SK-N-SH (cell line): ENCODE measurements around the gene KLHL41. TPM values are rescaled to one million over a fixed set of nuclear protein-coding genes. Genes with fewer than 3 reads are reported as not detected.

Experiments used
- polyA plus RNA-seq, 3 experiments: library from polyadenylated mRNA; depleted of rRNA; stranded (reverse); fragments of >200 nt; gene quantifications; 2 replicates each; pipeline ENCODE4 v1.2.3, GENCODE V29; 2012

Gene KLHL41
- polyA plus RNA-seq, 1 of the 3 experiments (the other 2 are of a cell fraction): 0.26 TPM

Other genes starting within 250 kb of the KLHL41 start
- gene LRP2, start 147.2 kb upstream of the KLHL41 start, polyA plus RNA-seq (2012; rRNA removed): not detected in 2 replicates
- gene BBS5, start 30.2 kb upstream of the KLHL41 start, polyA plus RNA-seq (2012; rRNA removed): 3.8 TPM in 2 replicates
- gene FASTKD1, start 64.2 kb downstream of the KLHL41 start, polyA plus RNA-seq (2012; rRNA removed): 8.7 and 14.9 TPM in 2 replicates
- 8.3 and 10.3 TPM in 2 replicates for gene PPIG, start 74.6 kb downstream of the KLHL41 start, polyA plus RNA-seq (2012; rRNA removed)
- 0.03 TPM in 1 of 2 replicates, not detected in the other for gene CFAP210, start 184.7 kb downstream of the KLHL41 start, polyA plus RNA-seq (2012; rRNA removed)
- gene PHOSPHO2, start 184.8 kb downstream of the KLHL41 start, polyA plus RNA-seq (2012; rRNA removed): 0.99 and 1.1 TPM in 2 replicates
- 5.2 and 6.1 TPM in 2 replicates for gene KLHL23, start 224.1 kb downstream of the KLHL41 start, polyA plus RNA-seq (2012; rRNA removed)